ENCODE measurements around the gene SLC22A23.

SLC22A23 gene

DNA sequence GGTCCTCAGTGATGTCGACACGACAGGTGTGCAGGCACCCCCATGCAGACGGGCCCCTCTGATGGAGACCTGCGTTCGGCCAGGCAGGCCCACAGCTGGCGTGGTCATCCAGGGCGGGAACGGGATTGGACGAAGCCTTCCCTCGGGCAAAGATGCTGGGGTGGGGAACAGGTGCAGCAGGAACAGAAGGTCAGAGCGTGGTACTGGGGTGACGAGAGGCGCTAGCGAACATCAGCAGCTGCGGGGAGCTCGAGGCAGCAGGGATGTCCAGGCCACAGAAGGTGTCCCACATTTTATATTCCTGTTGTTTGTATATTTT, 96.2 kb downstream of the SLC22A23 start:
- TF ChIP-seq, protein P1, sequence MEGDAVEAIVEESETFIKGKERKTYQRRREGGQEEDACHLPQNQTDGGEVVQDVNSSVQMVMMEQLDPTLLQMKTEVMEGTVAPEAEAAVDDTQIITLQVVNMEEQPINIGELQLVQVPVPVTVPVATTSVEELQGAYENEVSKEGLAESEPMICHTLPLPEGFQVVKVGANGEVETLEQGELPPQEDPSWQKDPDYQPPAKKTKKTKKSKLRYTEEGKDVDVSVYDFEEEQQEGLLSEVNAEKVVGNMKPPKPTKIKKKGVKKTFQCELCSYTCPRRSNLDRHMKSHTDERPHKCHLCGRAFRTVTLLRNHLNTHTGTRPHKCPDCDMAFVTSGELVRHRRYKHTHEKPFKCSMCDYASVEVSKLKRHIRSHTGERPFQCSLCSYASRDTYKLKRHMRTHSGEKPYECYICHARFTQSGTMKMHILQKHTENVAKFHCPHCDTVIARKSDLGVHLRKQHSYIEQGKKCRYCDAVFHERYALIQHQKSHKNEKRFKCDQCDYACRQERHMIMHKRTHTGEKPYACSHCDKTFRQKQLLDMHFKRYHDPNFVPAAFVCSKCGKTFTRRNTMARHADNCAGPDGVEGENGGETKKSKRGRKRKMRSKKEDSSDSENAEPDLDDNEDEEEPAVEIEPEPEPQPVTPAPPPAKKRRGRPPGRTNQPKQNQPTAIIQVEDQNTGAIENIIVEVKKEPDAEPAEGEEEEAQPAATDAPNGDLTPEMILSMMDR (IDR thresholded peaks at IDR 0.05; ENCODE audit: low read depth, low read length, poor library complexity, severe bottlenecking), result no peak
- no peak for TF ChIP-seq EZH2phosphoT487 (IDR thresholded peaks at IDR 0.05; ENCODE audit: borderline replicate concordance, low read length)
- no peak overlapping the region for H3K27ac ChIP-seq (ENCODE audit: low read depth, low read length)
- H3K36me3 ChIP-seq (ENCODE audit: control insufficient read depth, low read length), result no peaks in the 10 kb centered on the region
- no peaks in the 10 kb centered on the region for H3K79me2 ChIP-seq (ENCODE audit: control insufficient read depth, low read length)
- H3K4me3 ChIP-seq (ENCODE audit: low read length), result no peak overlapping the region
- peaks cover 19% of the 10 kb centered on the region for H3K4me1 ChIP-seq (ENCODE audit: control insufficient read depth, low read length)
- H4K20me1 ChIP-seq (ENCODE audit: control insufficient read depth, insufficient read depth, low read depth, low read length), result no peaks in the 10 kb centered on the region
- no peaks in the 10 kb centered on the region for H3K27me3 ChIP-seq (ENCODE audit: control insufficient read depth, low read length)
- no peaks in the 10 kb centered on the region for H3K9me3 ChIP-seq (ENCODE audit: control insufficient read depth, insufficient read depth, low read length)
- H3F3A ChIP-seq (ENCODE audit: control insufficient read depth, insufficient read depth), result peaks cover 1% of the 10 kb centered on the region
- no peak overlapping the region for H3K4me2 ChIP-seq (ENCODE audit: low read length)
- H3K9me2 ChIP-seq (replicated peaks; ENCODE audit: control insufficient read depth, low read length), result no peaks in the 10 kb centered on the region

DNA sequence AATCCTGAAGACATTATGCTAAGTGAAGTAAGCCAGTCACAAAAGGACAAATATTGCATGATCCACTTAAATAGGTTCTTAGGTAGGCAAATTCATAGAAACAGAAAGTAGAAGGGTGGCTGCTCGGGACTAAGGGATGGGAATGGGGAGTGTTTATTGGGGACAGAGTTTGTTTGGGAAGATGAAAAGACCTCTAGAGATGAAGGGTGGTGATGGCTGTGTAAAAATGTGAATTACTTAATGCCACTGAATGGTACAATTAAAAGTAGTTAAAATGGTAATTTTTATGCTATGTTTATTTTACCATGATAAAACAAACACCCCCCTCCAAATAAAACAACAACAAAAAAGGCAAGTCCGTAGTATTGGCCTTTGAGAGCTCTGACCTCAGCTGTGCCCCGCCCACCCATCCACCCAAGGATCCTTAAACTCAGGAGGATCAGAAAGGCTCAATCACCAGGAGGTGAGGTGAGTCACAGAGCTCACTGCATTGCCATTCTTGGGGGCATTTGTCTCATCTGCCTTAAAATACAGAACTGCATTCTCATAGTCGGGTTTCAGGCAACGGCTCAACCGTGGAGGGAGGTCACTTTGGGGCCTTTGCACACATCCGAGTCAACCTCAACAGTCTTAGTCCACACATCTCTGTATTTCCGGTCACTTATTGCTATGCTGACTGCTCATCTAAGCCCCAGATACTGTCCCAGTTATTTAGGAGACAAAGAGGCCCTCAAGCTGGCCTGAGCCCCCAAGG, 96.7 kb downstream of the SLC22A23 start:
- Histone ChIP-seq H3K27ac (ENCODE audit: low read depth, low read length) (no peak overlapping the region), H4K20me1 (ENCODE audit: control insufficient read depth, insufficient read depth, low read depth, low read length) (no peaks in the 10 kb centered on the region), H3K4me3 (ENCODE audit: low read length) (no peak overlapping the region), H3K36me3 (ENCODE audit: control insufficient read depth, low read length) (no peaks in the 10 kb centered on the region), H3K79me2 (ENCODE audit: control insufficient read depth, low read length) (no peaks in the 10 kb centered on the region), H3K9me2 (replicated peaks; ENCODE audit: control insufficient read depth, low read length) (no peaks in the 10 kb centered on the region), H3K4me1 (ENCODE audit: control insufficient read depth, low read length) (peaks cover 25% of the 10 kb centered on the region), H3K27me3 (ENCODE audit: control insufficient read depth, low read length) (no peaks in the 10 kb centered on the region), H3F3A (ENCODE audit: control insufficient read depth, insufficient read depth) (peaks cover 7% of the 10 kb centered on the region), H3K9me3 (ENCODE audit: control insufficient read depth, insufficient read depth, low read length) (no peaks in the 10 kb centered on the region), H3K4me2 (ENCODE audit: low read length) (no peak overlapping the region)
- TF ChIP-seq EZH2phosphoT487 (IDR thresholded peaks at IDR 0.05; ENCODE audit: borderline replicate concordance, low read length), result no peak
- TF ChIP-seq, protein P1 (IDR thresholded peaks at IDR 0.05; ENCODE audit: low read depth, low read length, poor library complexity, severe bottlenecking), result no peak

GRCh38 chr6:3359101-3359752, 97.6 kb downstream of the SLC22A23 start:
- H3K4me3 ChIP-seq (ENCODE audit: low read length), result no peak overlapping the region
- H3K27ac ChIP-seq (ENCODE audit: low read depth, low read length), result no peak overlapping the region
- no peaks in the 10 kb centered on the region for H3K9me3 ChIP-seq (ENCODE audit: control insufficient read depth, insufficient read depth, low read length)
- peaks cover 34% of the 10 kb centered on the region for H3K4me1 ChIP-seq (ENCODE audit: control insufficient read depth, low read length)
- no peaks in the 10 kb centered on the region for H3K9me2 ChIP-seq (replicated peaks; ENCODE audit: control insufficient read depth, low read length)
- TF ChIP-seq, protein P1 (IDR thresholded peaks at IDR 0.05; ENCODE audit: low read depth, low read length, poor library complexity, severe bottlenecking), result no peak
- no peak for TF ChIP-seq EZH2phosphoT487 (IDR thresholded peaks at IDR 0.05; ENCODE audit: borderline replicate concordance, low read length)
- H3F3A ChIP-seq (ENCODE audit: control insufficient read depth, insufficient read depth), result peaks cover 15% of the 10 kb centered on the region
- no peaks in the 10 kb centered on the region for H3K36me3 ChIP-seq (ENCODE audit: control insufficient read depth, low read length)
- no peak overlapping the region for H3K4me2 ChIP-seq (ENCODE audit: low read length)
- H4K20me1 ChIP-seq (ENCODE audit: control insufficient read depth, insufficient read depth, low read depth, low read length), result no peaks in the 10 kb centered on the region
- no peaks in the 10 kb centered on the region for H3K79me2 ChIP-seq (ENCODE audit: control insufficient read depth, low read length)
- H3K27me3 ChIP-seq (ENCODE audit: control insufficient read depth, low read length), result no peaks in the 10 kb centered on the region

Measured in DOHH2 (cell line).